Kidney (tissue), 14 donors: ENCODE data around the gene MS4A14. TPM values are rescaled to one million over a fixed set of nuclear protein-coding genes. Genes with fewer than 3 reads are reported as not detected.

Experiments used
- DNase-seq, 5 donors: peaks; one replicate each; pipeline ENCODE4 v3.0.0-alpha.2; 2013 to 2020
- FAIRE-seq: peaks from 2 replicates; lab custom pipeline; 2012; peaks lifted over from hg19 to GRCh38; lab: Jason Lieb, UNC
- H3K27ac ChIP-seq, 2 donors: one replicate each; pipeline ENCODE4 v1.7.0; 2013; ENCODE audit warnings: low read depth in 2 of 2, low read length in 2 of 2, inconsistent platforms in 1 of 2
- H3K27me3 ChIP-seq: one replicate; pipeline ENCODE4 v1.7.1; 2013; ENCODE audit warnings: low read length, inconsistent platforms; ENCODE audit not compliant: control insufficient read depth, insufficient read depth
- H3K36me3 ChIP-seq, 3 donors: one replicate each; pipeline versions ENCODE4 v1.7.0 to v1.7.1; 2013; ENCODE audit warnings: low read length in 3 of 3, control low read depth in 1 of 3, inconsistent platforms in 1 of 3; ENCODE audit not compliant: insufficient read depth in 3 of 3, control insufficient read depth in 2 of 3
- H3K4me1 ChIP-seq, 3 donors: one replicate each; pipeline versions ENCODE4 v1.7.0 to v1.7.1; 2013; ENCODE audit warnings: low read length in 3 of 3, inconsistent platforms in 1 of 3, low read depth in 1 of 3; ENCODE audit not compliant: control insufficient read depth in 2 of 3, insufficient read depth in 2 of 3
- H3K4me3 ChIP-seq, 3 donors: one replicate each; pipeline versions ENCODE4 v1.7.0 to v1.8.1; 2013; ENCODE audit warnings: low read length in 3 of 3, control low read depth in 1 of 3, inconsistent platforms in 1 of 3
- H3K9ac ChIP-seq, 3 donors: one replicate each; pipeline versions ENCODE4 v1.7.0 to v1.7.1; 2013; ENCODE audit warnings: low read length in 3 of 3, control low read depth in 1 of 3, inconsistent platforms in 1 of 3
- H3K9me3 ChIP-seq, 3 donors: one replicate each; pipeline versions ENCODE4 v1.7.0 to v1.7.1; 2013; ENCODE audit warnings: low read length in 3 of 3, control low read depth in 1 of 3, inconsistent platforms in 1 of 3; ENCODE audit not compliant: control insufficient read depth in 2 of 3, insufficient read depth in 1 of 3
- CTCF ChIP-seq: IDR thresholded peaks from 3 replicates; pipeline ENCODE4 v1.5.1; 2012; ENCODE audit warnings: mild to moderate bottlenecking, moderate library complexity, borderline replicate concordance; ENCODE audit not compliant: insufficient read depth; ENCODE audit errors: extremely low read depth
- intact Hi-C: fragments of 100-400 bp; cut with DNase I; formaldehyde crosslinking; loops from one replicate; pipeline ENCODE4 v1.11.1; 2022
- polyA plus RNA-seq: library from polyadenylated mRNA; stranded (reverse); fragments of 350-450 nt; fragmentation: Illumina TruSeq; extraction: RNeasy Lipid Tissue Mini Kit (QIAGEN cat#74804); gene quantifications from one replicate; pipeline ENCODE4 v1.2.3, GENCODE V29; 2014; ENCODE audit warnings: low read depth, low replicate concordance; ENCODE audit not compliant: insufficient read depth
- total RNA-seq: library from RNA; stranded (reverse); fragmentation: NEBNext Ultra II Directional; extraction: Animal tissue kit (Norgen Biotek cat#: 25700); gene quantifications from one replicate; pipeline ENCODE4 v1.2.1, GENCODE V29; 2021
- donor health status: control.
- donor health status: control.
- donor health status: control.
- donor health status: control.
- donor health status: control.
- donor health status: DM: yes; HTN: yes; CAD: no.
- donor health status: Normal renal cell carcinoma (clear cell type).

Gene MS4A14
- total and polyA plus RNA-seq, 2 donors from 2014 or later: 0.34 to 2.1 TPM

DNA sequence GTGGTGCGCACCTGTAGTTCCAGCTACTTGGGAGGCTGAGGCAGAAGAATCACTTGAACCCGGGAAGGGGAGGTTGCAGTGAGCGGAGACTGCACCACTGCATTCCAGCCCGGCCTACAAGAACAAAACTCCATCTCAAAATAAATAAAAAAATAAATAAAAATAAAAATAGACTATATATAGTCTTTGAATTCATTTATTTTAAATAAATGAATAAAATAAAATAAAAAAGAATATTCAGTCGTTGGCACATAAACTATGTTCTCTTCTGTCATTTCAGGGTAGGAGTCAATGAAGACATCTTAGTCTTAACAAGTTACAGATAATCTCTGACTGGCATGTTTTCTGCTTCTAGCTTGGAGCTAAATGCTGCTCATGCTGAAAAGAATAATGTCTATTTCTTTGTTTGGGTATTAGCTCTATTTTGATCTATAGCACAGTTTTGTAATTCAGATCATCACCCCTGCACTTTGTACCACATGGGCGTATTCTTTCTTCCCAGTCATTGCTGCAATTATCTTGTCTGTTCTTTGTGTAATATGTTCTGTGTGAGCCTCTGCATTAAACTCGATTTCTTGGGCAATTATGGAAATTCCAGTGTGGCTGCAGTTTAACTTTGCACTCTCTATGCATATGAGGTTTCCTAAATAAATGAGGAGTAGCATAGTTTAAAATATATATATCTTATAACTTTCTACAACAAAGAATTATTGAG is 1.4 kb upstream of the MS4A14 start:
- TF ChIP-seq CTCF: no peak
- FAIRE-seq (no peak), DNase-seq (no peak)
- Histone ChIP-seq H3K27me3 (no peaks in the 10 kb centered on the region), H3K27ac (no peak overlapping the region), H3K4me1 (no peaks in the 10 kb centered on the region), H3K9me3 (no peaks in the 10 kb centered on the region), H3K36me3 (no peaks in the 10 kb centered on the region), H3K9ac (no peak overlapping the region), H3K4me3 (no peak overlapping the region)
- intact Hi-C loops: no loop called here

DNA sequence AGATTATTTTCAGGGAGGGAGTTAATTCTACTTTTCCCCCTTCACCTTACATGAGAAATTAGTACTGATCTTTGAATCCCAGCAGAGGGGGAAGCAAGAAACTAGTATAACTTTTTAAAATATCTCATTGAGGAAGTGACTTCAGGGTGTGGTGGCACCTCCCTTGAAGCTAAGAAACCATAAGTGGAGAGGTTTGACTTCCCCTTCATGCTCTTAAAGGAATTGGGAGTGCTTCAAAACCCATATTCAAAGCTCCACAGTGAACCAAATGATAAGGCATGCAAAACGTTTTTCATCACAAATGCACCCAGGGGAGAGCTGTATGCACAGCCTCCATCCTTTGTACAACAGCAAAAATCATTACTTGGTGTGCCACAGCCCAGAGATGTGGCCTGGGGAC is 540 bp downstream of the MS4A14 start:
- no peak for FAIRE-seq
- Histone ChIP-seq H3K9me3 (no peaks in the 10 kb centered on the region), H3K36me3 (no peaks in the 10 kb centered on the region), H3K27me3 (no peaks in the 10 kb centered on the region), H3K4me3 (no peak overlapping the region), H3K4me1 (no peaks in the 10 kb centered on the region), H3K27ac (no peak overlapping the region), H3K9ac (no peak overlapping the region)
- TF ChIP-seq CTCF: no peak
- no peak for DNase-seq
- intact Hi-C loops: no loop called here

- Histone ChIP-seq H3K27ac (no peak overlapping the region), H3K4me3 (no peak overlapping the region), H3K4me1 (no peaks in the 10 kb centered on the region), H3K9ac (no peak overlapping the region), H3K36me3 (no peaks in the 10 kb centered on the region), H3K27me3 (no peaks in the 10 kb centered on the region), H3K9me3 (no peaks in the 10 kb centered on the region)
- no peak for TF ChIP-seq CTCF
- DNase-seq (no peak), FAIRE-seq (no peak)
- intact Hi-C loops: no loop called here
Observed at GRCh38 chr11:60420015-60420414, 23.8 kb downstream of the MS4A14 start.

DNA sequence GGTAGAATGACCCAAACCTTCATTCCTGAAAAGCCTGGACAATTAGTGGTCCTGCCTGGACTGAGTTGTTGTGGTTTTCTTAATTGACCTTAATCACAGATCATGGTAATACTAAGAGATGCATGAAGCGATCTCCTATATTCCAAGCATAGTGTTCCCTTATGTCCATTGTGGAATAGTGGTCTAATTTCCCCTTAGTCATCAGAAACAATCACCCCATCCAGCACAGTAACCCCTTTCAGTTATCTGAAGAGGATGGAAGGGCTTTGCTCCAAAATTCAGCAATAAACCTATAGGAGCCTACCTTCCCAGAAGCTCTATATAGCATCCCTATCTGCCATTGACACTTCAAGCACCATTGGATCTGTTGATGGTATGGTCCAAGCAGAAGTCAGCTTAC is 26.4 kb downstream of the MS4A14 start:
- Histone ChIP-seq H3K9me3 (no peaks in the 10 kb centered on the region), H3K27me3 (no peaks in the 10 kb centered on the region), H3K9ac (no peak overlapping the region), H3K4me1 (no peaks in the 10 kb centered on the region), H3K4me3 (no peak overlapping the region), H3K36me3 (no peaks in the 10 kb centered on the region), H3K27ac (no peak overlapping the region)
- intact Hi-C loops: no loop called here
- FAIRE-seq (no peak), DNase-seq (no peak)
- TF ChIP-seq CTCF: no peak
